ENCODE data around the gene TEX13B.

GRCh38 chrX:108025376-108025775 is 43.2 kb upstream of the TEX13B start:
- no peak for TF ChIP-seq YY1 (IDR thresholded peaks at IDR 0.05; ENCODE audit: insufficient read depth, insufficient read length)
- TF ChIP-seq ZNF274 (IDR thresholded peaks at IDR 0.05; ENCODE audit: low read depth, low read length): no peak

All from NT2/D1 (cell line).